B cell (primary cell): ENCODE measurements around the gene ZFAND6. TPM values are rescaled to one million over a fixed set of nuclear protein-coding genes. Genes with fewer than 3 reads are reported as not detected.

Experiments
- ATAC-seq: fragments of 200-7000 bp; cut with Tn5 transposase; one replicate; pipeline ENCODE4 v1.10.0; 2021; ENCODE audit warnings: low read depth, mild to moderate bottlenecking, moderate number of reproducible peaks, moderate library complexity
- CTCF ChIA-PET: fragments of 350-600 bp; sonication (Branson Sonifier 250); formaldehyde crosslinking; loops from one replicate; lab custom pipeline; 2021; ENCODE audit warnings: antibody characterized with exemption, inconsistent platforms; lab: Charles Lee
- POLR2A ChIA-PET: fragments of 350-600 bp; sonication (Branson Sonifier 250); formaldehyde crosslinking; loops from one replicate; lab custom pipeline; 2021; ENCODE audit warnings: antibody characterized with exemption; lab: Charles Lee
- DNase-seq: peaks from one replicate; pipeline ENCODE4 v3.0.0; 2013
- H2AFZ ChIP-seq: 2 replicates; pipeline ENCODE4 v1.6.1; 2012; ENCODE audit warnings: mild to moderate bottlenecking, low read depth, low read length; ENCODE audit not compliant: insufficient read depth, poor library complexity, severe bottlenecking
- H3K27ac ChIP-seq, 2 donors: 1 replicate in 1 of 2; 2 replicates in 1 of 2; pipeline ENCODE4 v1.5.1; 2012 to 2013; ENCODE audit warnings: low read length in 2 of 2, mild to moderate bottlenecking in 2 of 2, moderate library complexity in 1 of 2
- H3K27me3 ChIP-seq, 4 experiments: fragments of 200-600 bp in 1 of 4; sonication (generic) in 1 of 4; replicated peaks in 1 of 4; 1 replicate in 2 of 4; 2 replicates in 2 of 4; pipeline versions ENCODE4 v1.6.1 to v1.7.0; 2013 to 2016; ENCODE audit warnings: low read length in 3 of 4, mild to moderate bottlenecking in 2 of 4, mixed read lengths in 1 of 4, moderate library complexity in 1 of 4; ENCODE audit not compliant: insufficient read depth in 4 of 4, control insufficient read depth in 3 of 4; ENCODE audit errors: control extremely low read depth in 1 of 4
- H3K36me3 ChIP-seq, 2 experiments: replicated peaks in 1 of 2; 1 replicate in 1 of 2; 2 replicates in 1 of 2; pipeline versions ENCODE4 v1.6.1 to v1.7.1; 2013; ENCODE audit warnings: low read length in 1 of 2; ENCODE audit not compliant: insufficient read depth in 2 of 2, control insufficient read depth in 1 of 2; ENCODE audit errors: control extremely low read depth in 1 of 2, extremely low read depth in 1 of 2
- H3K4me1 ChIP-seq, 2 donors: fragments of 200-600 bp in 1 of 2; sonication (generic) in 1 of 2; 1 replicate in 1 of 2; 2 replicates in 1 of 2; pipeline versions ENCODE4 v1.5.1 to v1.6.1; 2013 to 2017; ENCODE audit warnings: low read length in 2 of 2; ENCODE audit not compliant: control insufficient read depth in 2 of 2, insufficient read depth in 2 of 2
- H3K4me2 ChIP-seq: replicated peaks from 2 replicates; pipeline ENCODE3; 2012; ENCODE audit warnings: mild to moderate bottlenecking, low read depth, low read length; ENCODE audit not compliant: poor library complexity, severe bottlenecking
- H3K4me3 ChIP-seq, 5 experiments: fragments of 200-600 bp in 1 of 5; sonication (generic) in 1 of 5; 1 replicate in 3 of 5; 2 replicates in 2 of 5; pipeline versions ENCODE4 v1.5.1 to v1.7.0; 2011 to 2016; ENCODE audit warnings: low read length in 4 of 5, mild to moderate bottlenecking in 4 of 5, low read depth in 2 of 5, control low read depth in 1 of 5, moderate library complexity in 1 of 5; ENCODE audit not compliant: insufficient read depth in 1 of 5; ENCODE audit errors: control extremely low read depth in 1 of 5, extremely low read depth in 1 of 5
- H3K79me2 ChIP-seq: fragments of 200-600 bp; sonication (generic); one replicate; pipeline ENCODE4 v1.6.0; 2016; ENCODE audit warnings: low read length; ENCODE audit not compliant: control insufficient read depth, insufficient read depth
- H3K9ac ChIP-seq: fragments of 200-600 bp; sonication (generic); 2 replicates; pipeline ENCODE4 v1.6.1; 2017; ENCODE audit warnings: mild to moderate bottlenecking, low read length, moderate library complexity
- H3K9me3 ChIP-seq, 3 donors: one replicate each; pipeline versions ENCODE4 v1.6.1 to v1.7.1; 2013; ENCODE audit warnings: low read length in 2 of 3; ENCODE audit not compliant: control insufficient read depth in 2 of 3, insufficient read depth in 1 of 3; ENCODE audit errors: control extremely low read depth in 1 of 3
- H4K20me1 ChIP-seq: 2 replicates; pipeline ENCODE4 v1.6.0; 2012; ENCODE audit warnings: mild to moderate bottlenecking, low read length; ENCODE audit not compliant: insufficient read depth, control insufficient read depth, poor library complexity, severe bottlenecking
- H3K27ac Mint-ChIP-seq: one replicate; pipeline ENCODE4 v1.8.0; 2021; ENCODE audit warnings: mixed read lengths
- H3K27me3 Mint-ChIP-seq: one replicate; pipeline ENCODE4 v1.8.0; 2021; ENCODE audit warnings: mixed read lengths
- H3K4me1 Mint-ChIP-seq: one replicate; pipeline ENCODE4 v1.8.0; 2021; ENCODE audit warnings: mixed read lengths
- H3K4me3 Mint-ChIP-seq: one replicate; pipeline ENCODE4 v1.8.0; 2021; ENCODE audit warnings: mixed read lengths
- H3K9me3 Mint-ChIP-seq: one replicate; pipeline ENCODE4 v1.8.0; 2022; ENCODE audit warnings: mixed read lengths; ENCODE audit not compliant: insufficient read depth
- EZH2 ChIP-seq: IDR thresholded peaks from 2 replicates; pipeline ENCODE4 v1.6.1; 2012; ENCODE audit warnings: borderline replicate concordance, low read depth, mild to moderate bottlenecking, moderate library complexity, low read length; ENCODE audit not compliant: insufficient read depth, poor library complexity, severe bottlenecking
- WGBS: methylation state at CpG from one replicate; pipeline ENCODE4 v1.1.5; 2013; ENCODE audit warnings: missing lambda C conversion rate; ENCODE audit not compliant: insufficient coverage; 5-methylcytosine and 5-hydroxymethylcytosine counted together
- intact Hi-C: fragments of 100-400 bp; cut with micrococcal nuclease; formaldehyde crosslinking; loops from one replicate; pipeline ENCODE4 v1.10.0; 2022
- polyA plus RNA-seq: library from polyadenylated mRNA; depleted of rRNA; stranded (reverse); fragments of >200 nt; gene quantifications from 2 replicates; pipeline ENCODE4 v1.2.3, GENCODE V29; 2012
- total RNA-seq, 2 donors: library from RNA; stranded (reverse); fragments of 120-200 nt in 1 of 2; gene quantifications; 1 replicate in 1 of 2; 2 replicates in 1 of 2; pipeline versions ENCODE4 v1.2.3 to v1.2.4, GENCODE V29; 2013 to 2022
- TF ChIP-seq, protein P1 (sequence below): fragments of 200-600 bp; IDR thresholded peaks from one replicate; pipeline ENCODE4 v1.8.0; 2022; ENCODE audit warnings: antibody characterized with exemption, mild to moderate bottlenecking

The ZFAND6 gene
- total and polyA plus RNA-seq, 2 donors (not counting 1 experiment from before 2014, with no cell fraction given), result 60.6 to 144 TPM

DNA sequence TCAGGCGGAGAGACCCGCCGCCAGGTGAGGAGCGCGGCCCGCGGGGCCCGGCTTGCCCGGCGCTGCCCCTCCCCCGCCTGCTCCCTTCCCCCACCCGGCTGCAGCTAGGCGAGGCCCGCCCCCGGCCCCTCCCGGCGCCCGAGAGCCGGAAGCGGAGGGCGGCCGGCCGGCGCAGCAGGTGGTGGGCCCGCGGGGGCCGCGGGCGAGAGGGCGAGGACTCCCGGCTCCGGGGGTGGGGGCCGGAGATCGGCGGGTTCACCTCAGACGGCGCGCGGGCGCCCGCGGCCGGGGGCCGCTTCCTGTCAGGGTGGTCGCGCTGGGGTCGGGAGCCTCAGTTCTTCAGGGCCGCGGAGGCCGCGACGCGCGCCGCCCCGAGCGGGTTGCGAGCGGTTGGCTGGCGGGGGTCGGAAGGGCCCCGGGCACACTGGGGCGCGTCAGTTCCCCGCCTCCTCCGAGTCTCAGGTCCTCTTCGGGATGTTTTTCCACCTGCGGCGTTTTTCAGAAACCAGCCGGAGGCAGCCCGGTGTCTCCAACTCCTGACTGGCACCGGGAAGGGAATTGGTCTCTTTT lies 395 bp downstream of the ZFAND6 start:
- peaks cover 53% of the 10 kb centered on the region for H3K79me2 ChIP-seq
- peak overlapping the region; percentile 74 for H2AFZ ChIP-seq
- no peaks in the 10 kb centered on the region for H3K9me3 Mint-ChIP-seq

More for the DNA sequence above, 395 bp downstream of the ZFAND6 start:
- H3K36me3 ChIP-seq, result no peaks in the 10 kb centered on the region
- ChIA-PET CTCF (interaction anchor here (0.8 to 1.9 kb wide), 9 partner anchors 12 to 137 kb away, joined by 3 to 9 read pairs (median 5); partner anchors contain the start of gene FAH), POLR2A (interaction anchor here (0.6 to 2.3 kb wide), 11 partner anchors 15 to 139 kb away, joined by 3 to 22 read pairs (median 4); partner anchors contain the start of gene FAH)
- peaks cover 11% of the 10 kb centered on the region for H4K20me1 ChIP-seq
- H3K4me2 ChIP-seq, result peak overlapping the region; percentile 98
- Mint-ChIP-seq H3K4me1 (peaks cover 57% of the 10 kb centered on the region), H3K4me3 (peak overlapping the region; percentile 95), H3K27ac (peak overlapping the region; percentile 99), H3K27me3 (no peaks in the 10 kb centered on the region)
- no peak for DNase-seq
- peak overlapping the region; percentile 83 for H3K9ac ChIP-seq
- intact Hi-C loops, result loop anchor here (1.0 to 5.0 kb wide), 6 partner anchors 37 to 164 kb away; partner anchors contain the start of genes BCL2A1 and FAH
- H3K27ac ChIP-seq, result peak overlapping the region; percentile 87 to 96
- peak overlapping the region; percentile 78 to 93 (median 85) for H3K4me3 ChIP-seq
- no peaks in the 10 kb centered on the region for H3K27me3 ChIP-seq
- ATAC-seq, result peak; percentile 69
- under 1% methylated on average over 69 of the region's 72 CpGs for WGBS
- H3K9me3 ChIP-seq, result no peaks in the 10 kb centered on the region
- peaks cover 34 to 41% of the 10 kb centered on the region in 2 donors for H3K4me1 ChIP-seq
- TF ChIP-seq, protein P1, sequence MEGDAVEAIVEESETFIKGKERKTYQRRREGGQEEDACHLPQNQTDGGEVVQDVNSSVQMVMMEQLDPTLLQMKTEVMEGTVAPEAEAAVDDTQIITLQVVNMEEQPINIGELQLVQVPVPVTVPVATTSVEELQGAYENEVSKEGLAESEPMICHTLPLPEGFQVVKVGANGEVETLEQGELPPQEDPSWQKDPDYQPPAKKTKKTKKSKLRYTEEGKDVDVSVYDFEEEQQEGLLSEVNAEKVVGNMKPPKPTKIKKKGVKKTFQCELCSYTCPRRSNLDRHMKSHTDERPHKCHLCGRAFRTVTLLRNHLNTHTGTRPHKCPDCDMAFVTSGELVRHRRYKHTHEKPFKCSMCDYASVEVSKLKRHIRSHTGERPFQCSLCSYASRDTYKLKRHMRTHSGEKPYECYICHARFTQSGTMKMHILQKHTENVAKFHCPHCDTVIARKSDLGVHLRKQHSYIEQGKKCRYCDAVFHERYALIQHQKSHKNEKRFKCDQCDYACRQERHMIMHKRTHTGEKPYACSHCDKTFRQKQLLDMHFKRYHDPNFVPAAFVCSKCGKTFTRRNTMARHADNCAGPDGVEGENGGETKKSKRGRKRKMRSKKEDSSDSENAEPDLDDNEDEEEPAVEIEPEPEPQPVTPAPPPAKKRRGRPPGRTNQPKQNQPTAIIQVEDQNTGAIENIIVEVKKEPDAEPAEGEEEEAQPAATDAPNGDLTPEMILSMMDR, result no peak
- no peak for TF ChIP-seq EZH2
